K562 (cell line): ENCODE data around the gene DNAAF1. TPM values are rescaled to one million over a fixed set of nuclear protein-coding genes. Genes with fewer than 3 reads are reported as not detected.
A peak's percentile ranks its signal among the peaks of the same experiment; 100 is the strongest.

Experiments used
- CCAR2 ChIP-seq: fragments of 200-400 bp; formaldehyde crosslinking; IDR thresholded peaks from 2 replicates; pipeline ENCODE4 v1.6.1; 2017; ENCODE audit warnings: mild to moderate bottlenecking, low read depth, low read length
- CHAMP1 ChIP-seq: fragments of 450-650 bp; IDR thresholded peaks from 2 replicates; pipeline ENCODE4 v1.6.1; 2016; ENCODE audit warnings: mild to moderate bottlenecking
- CSDE1 ChIP-seq, 2 experiments: fragments of 450-650 bp; IDR thresholded peaks; 2 replicates each; pipeline ENCODE4 v1.6.1; 2016; ENCODE audit warnings: mild to moderate bottlenecking in 1 of 2
- ETV5 ChIP-seq: sonication (generic); formaldehyde crosslinking; IDR thresholded peaks from 2 replicates; pipeline ENCODE4 v1.4.0; 2020; ENCODE audit warnings: low read depth, mild to moderate bottlenecking, missing genetic modification reagents
- HDAC2 ChIP-seq: fragments of 450-650 bp; IDR thresholded peaks from 2 replicates; pipeline ENCODE4 v1.6.1; 2016; ENCODE audit warnings: mild to moderate bottlenecking
- IRF2 ChIP-seq: sonication (generic); formaldehyde crosslinking; IDR thresholded peaks from 2 replicates; pipeline ENCODE4 v1.8.1; 2022; ENCODE audit warnings: mild to moderate bottlenecking, missing genetic modification reagents
- JUND ChIP-seq, 2 experiments: IDR thresholded peaks; 2 replicates in 1 of 2; 3 replicates in 1 of 2; pipeline ENCODE4 v1.6.1; 2011; ENCODE audit warnings: borderline replicate concordance in 2 of 2, low read depth in 2 of 2, low read length in 2 of 2, improper control_type of control experiment in 1 of 2, missing biosample characterization in 1 of 2, missing genetic modification characterization in 1 of 2, missing genetic modification reagents in 1 of 2
- NCOR1 ChIP-seq: fragments of 450-650 bp; IDR thresholded peaks from 2 replicates; pipeline ENCODE4 v1.6.1; 2016; ENCODE audit warnings: mild to moderate bottlenecking, moderate library complexity
- SMAD2 ChIP-seq: fragments of 150-350 bp; IDR thresholded peaks from 2 replicates; pipeline ENCODE4 v1.6.1; 2014; ENCODE audit warnings: low read depth, mild to moderate bottlenecking, low read length
- SREBF2 ChIP-seq: sonication (generic); formaldehyde crosslinking; IDR thresholded peaks from 2 replicates; pipeline ENCODE4 v1.4.0; 2020; ENCODE audit warnings: mild to moderate bottlenecking, missing genetic modification reagents
- TAF9B ChIP-seq: fragments of 450-650 bp; IDR thresholded peaks from 2 replicates; pipeline ENCODE4 v1.6.1; 2018; ENCODE audit warnings: mild to moderate bottlenecking; ENCODE audit not compliant: partially characterized antibody
- TAL1 ChIP-seq: fragments of 450-650 bp; IDR thresholded peaks from 2 replicates; pipeline ENCODE4 v1.6.1; 2016; ENCODE audit warnings: mild to moderate bottlenecking
- ZNF133 ChIP-seq: fragments of 250-450 bp; sonication (Bioruptor Pico); IDR thresholded peaks from 2 replicates; pipeline ENCODE4 v1.4.0; 2020; ENCODE audit warnings: mild to moderate bottlenecking
- ZNF184 ChIP-seq: sonication (generic); formaldehyde crosslinking; IDR thresholded peaks from 2 replicates; pipeline ENCODE4 v1.5.0; 2020; ENCODE audit warnings: missing genetic modification reagents
- polyA plus RNA-seq, 8 experiments: library from polyadenylated mRNA; depleted of rRNA in 4 of 8; stranded (reverse) in 5 of 8; unstranded in 3 of 8; fragments of >200 nt; fragmentation: Nextera tagmentation in 2 of 8; fragmentation: Illumina TruSeq in 1 of 8; extraction: Ambion mirVana in 2 of 8; extraction: Trizol in 1 of 8; gene quantifications; 2 replicates each; pipeline versions ENCODE4 v1.2.1 to v1.2.3, GENCODE V29; 2011 to 2014; ENCODE audit warnings: inconsistent platforms in 1 of 8, missing spikeins in 1 of 8
- total RNA-seq, 7 experiments: library from RNA; depleted of rRNA in 6 of 7; stranded (reverse); fragments of >200 nt in 6 of 7; fragmentation: Illumina TruSeq in 2 of 7; extraction: Trizol in 2 of 7; gene quantifications; 2 replicates each; pipeline versions ENCODE4 v1.2.1 to v1.2.3, GENCODE V29; 2011 to 2021; ENCODE audit warnings: low replicate concordance in 1 of 7
- TF ChIP-seq, protein P1 (sequence below): fragments of 450-650 bp; formaldehyde crosslinking; IDR thresholded peaks from 2 replicates; pipeline ENCODE4 v1.4.0; 2020; ENCODE audit warnings: mild to moderate bottlenecking
- TF ChIP-seq, protein P2 (sequence below), 2 experiments: fragments of 450-650 bp; IDR thresholded peaks; 2 replicates each; pipeline ENCODE4 v1.6.1; 2018; ENCODE audit warnings: mild to moderate bottlenecking in 2 of 2, low read depth in 1 of 2; ENCODE audit not compliant: partially characterized antibody in 2 of 2
- TF ChIP-seq, protein P3 (sequence below), 2 experiments: IDR thresholded peaks; 2 replicates each; pipeline ENCODE4 v1.6.1; 2012; ENCODE audit warnings: improper control_type of control experiment in 2 of 2, low read depth in 2 of 2, low read length in 2 of 2, borderline replicate concordance in 1 of 2

The DNAAF1 gene
- total and polyA plus RNA-seq, 9 of the 15 experiments (the other 6 are each of a cell fraction or from before 2014, with no cell fraction given): 0.01 TPM; not detected in 8

DNA sequence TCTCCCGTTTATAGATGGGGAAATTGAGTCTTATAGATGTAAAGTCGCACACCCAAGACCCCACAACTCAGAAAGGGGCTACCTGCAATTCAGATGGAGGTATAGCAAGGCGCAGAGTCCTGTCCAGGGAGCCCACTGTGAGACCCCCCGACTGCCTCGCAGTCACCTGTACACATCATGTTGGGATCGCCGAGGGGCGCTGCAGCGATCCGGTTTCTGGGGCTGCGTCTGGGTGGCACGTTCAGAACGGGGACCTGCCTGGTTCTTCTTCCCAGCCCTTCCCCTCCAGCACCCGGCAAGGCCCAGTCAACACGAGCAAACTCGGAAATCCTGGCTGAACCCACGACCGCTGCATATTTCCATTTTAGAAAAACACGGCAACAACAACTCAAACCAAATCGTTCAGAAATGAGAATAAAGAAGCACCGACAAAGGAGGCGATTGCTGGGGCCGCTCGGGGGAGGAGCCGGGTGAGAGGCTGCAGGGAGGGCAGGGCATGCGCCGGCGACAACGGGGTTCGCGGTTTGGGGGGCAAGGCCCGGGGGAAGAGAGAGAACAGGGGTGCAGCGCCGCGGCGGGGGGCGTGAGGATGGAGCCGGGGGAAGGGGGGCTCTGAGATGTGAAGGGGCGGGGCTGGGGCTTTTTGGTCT, 774 bp upstream of the DNAAF1 start (continued):
- TF ChIP-seq, protein P1, sequence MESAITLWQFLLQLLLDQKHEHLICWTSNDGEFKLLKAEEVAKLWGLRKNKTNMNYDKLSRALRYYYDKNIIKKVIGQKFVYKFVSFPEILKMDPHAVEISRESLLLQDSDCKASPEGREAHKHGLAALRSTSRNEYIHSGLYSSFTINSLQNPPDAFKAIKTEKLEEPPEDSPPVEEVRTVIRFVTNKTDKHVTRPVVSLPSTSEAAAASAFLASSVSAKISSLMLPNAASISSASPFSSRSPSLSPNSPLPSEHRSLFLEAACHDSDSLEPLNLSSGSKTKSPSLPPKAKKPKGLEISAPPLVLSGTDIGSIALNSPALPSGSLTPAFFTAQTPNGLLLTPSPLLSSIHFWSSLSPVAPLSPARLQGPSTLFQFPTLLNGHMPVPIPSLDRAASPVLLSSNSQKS (CRISPR knock-in tag): no peak
- TF ChIP-seq, protein P2, sequence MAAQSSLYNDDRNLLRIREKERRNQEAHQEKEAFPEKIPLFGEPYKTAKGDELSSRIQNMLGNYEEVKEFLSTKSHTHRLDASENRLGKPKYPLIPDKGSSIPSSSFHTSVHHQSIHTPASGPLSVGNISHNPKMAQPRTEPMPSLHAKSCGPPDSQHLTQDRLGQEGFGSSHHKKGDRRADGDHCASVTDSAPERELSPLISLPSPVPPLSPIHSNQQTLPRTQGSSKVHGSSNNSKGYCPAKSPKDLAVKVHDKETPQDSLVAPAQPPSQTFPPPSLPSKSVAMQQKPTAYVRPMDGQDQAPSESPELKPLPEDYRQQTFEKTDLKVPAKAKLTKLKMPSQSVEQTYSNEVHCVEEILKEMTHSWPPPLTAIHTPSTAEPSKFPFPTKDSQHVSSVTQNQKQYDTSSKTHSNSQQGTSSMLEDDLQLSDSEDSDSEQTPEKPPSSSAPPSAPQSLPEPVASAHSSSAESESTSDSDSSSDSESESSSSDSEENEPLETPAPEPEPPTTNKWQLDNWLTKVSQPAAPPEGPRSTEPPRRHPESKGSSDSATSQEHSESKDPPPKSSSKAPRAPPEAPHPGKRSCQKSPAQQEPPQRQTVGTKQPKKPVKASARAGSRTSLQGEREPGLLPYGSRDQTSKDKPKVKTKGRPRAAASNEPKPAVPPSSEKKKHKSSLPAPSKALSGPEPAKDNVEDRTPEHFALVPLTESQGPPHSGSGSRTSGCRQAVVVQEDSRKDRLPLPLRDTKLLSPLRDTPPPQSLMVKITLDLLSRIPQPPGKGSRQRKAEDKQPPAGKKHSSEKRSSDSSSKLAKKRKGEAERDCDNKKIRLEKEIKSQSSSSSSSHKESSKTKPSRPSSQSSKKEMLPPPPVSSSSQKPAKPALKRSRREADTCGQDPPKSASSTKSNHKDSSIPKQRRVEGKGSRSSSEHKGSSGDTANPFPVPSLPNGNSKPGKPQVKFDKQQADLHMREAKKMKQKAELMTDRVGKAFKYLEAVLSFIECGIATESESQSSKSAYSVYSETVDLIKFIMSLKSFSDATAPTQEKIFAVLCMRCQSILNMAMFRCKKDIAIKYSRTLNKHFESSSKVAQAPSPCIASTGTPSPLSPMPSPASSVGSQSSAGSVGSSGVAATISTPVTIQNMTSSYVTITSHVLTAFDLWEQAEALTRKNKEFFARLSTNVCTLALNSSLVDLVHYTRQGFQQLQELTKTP (IDR thresholded peaks at IDR 0.05; ENCODE audit: low read depth in 1 of 2, partially characterized antibody in 2 of 2): peak in 1 of 2 experiments; percentile 36
- TF ChIP-seq SREBF2 (CRISPR knock-in tag) (no peak), SMAD2 (no peak), ZNF133 (CRISPR knock-in tag) (no peak), TAF9B (no peak), ZNF184 (no peak), HDAC2 (no peak), CHAMP1 (no peak), CSDE1 (IDR thresholded peaks at IDR 0.05) (no peak), TAL1 (no peak), IRF2 (CRISPR knock-in tag) (no peak), NCOR1 (no peak), ETV5 (CRISPR knock-in tag) (no peak), JUND (IDR thresholded peaks at IDR 0.05; ENCODE audit: borderline replicate concordance, low read depth, low read length) (no peak), JUND (tag; IDR thresholded peaks at IDR 0.05; ENCODE audit: borderline replicate concordance, low read depth, low read length) (no peak), CCAR2 (no peak)
- TF ChIP-seq, protein P3, sequence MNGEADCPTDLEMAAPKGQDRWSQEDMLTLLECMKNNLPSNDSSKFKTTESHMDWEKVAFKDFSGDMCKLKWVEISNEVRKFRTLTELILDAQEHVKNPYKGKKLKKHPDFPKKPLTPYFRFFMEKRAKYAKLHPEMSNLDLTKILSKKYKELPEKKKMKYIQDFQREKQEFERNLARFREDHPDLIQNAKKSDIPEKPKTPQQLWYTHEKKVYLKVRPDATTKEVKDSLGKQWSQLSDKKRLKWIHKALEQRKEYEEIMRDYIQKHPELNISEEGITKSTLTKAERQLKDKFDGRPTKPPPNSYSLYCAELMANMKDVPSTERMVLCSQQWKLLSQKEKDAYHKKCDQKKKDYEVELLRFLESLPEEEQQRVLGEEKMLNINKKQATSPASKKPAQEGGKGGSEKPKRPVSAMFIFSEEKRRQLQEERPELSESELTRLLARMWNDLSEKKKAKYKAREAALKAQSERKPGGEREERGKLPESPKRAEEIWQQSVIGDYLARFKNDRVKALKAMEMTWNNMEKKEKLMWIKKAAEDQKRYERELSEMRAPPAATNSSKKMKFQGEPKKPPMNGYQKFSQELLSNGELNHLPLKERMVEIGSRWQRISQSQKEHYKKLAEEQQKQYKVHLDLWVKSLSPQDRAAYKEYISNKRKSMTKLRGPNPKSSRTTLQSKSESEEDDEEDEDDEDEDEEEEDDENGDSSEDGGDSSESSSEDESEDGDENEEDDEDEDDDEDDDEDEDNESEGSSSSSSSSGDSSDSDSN (IDR thresholded peaks at IDR 0.05; ENCODE audit: borderline replicate concordance in 1 of 2, low read depth in 2 of 2, low read length in 2 of 2): peak in 1 of 2 experiments; percentile 50; a peak in 1 of 4 replicates
